ENCODE results near the gene FOSL1.

- TF ChIP-seq POLR2AphosphoS5 (IDR thresholded peaks at IDR 0.05; ENCODE audit: low read depth) (no peak), CTCF (IDR thresholded peaks at IDR 0.05; ENCODE audit: insufficient read depth, low read length) (no peak), REST (IDR thresholded peaks at IDR 0.05; ENCODE audit: insufficient replicate concordance, low read depth) (no peak), SPI1 (IDR thresholded peaks at IDR 0.05; ENCODE audit: borderline replicate concordance, low read depth) (no peak), GABPA (IDR thresholded peaks at IDR 0.05; ENCODE audit: low read depth) (no peak)
These were observed 42.7 kb downstream of the FOSL1 start for GRCh38 chr11:65857500-65857852.
